B cell (primary cell): ENCODE measurements around the gene TUBA3D.
"Not testable (repeated sequence)": the region's sequence is repeated elsewhere in the genome, so short reads cannot be mapped to it uniquely, and the experiment has no call there.

Experiments used
- CTCF ChIP-seq: fragments of 200-600 bp; IDR thresholded peaks from one replicate; pipeline ENCODE4 v1.8.0; 2022; ENCODE audit warnings: antibody characterized with exemption, mild to moderate bottlenecking
- EZH2 ChIP-seq: IDR thresholded peaks from 2 replicates; pipeline ENCODE4 v1.6.1; 2012; ENCODE audit warnings: borderline replicate concordance, low read depth, mild to moderate bottlenecking, moderate library complexity, low read length; ENCODE audit not compliant: insufficient read depth, poor library complexity, severe bottlenecking

DNA sequence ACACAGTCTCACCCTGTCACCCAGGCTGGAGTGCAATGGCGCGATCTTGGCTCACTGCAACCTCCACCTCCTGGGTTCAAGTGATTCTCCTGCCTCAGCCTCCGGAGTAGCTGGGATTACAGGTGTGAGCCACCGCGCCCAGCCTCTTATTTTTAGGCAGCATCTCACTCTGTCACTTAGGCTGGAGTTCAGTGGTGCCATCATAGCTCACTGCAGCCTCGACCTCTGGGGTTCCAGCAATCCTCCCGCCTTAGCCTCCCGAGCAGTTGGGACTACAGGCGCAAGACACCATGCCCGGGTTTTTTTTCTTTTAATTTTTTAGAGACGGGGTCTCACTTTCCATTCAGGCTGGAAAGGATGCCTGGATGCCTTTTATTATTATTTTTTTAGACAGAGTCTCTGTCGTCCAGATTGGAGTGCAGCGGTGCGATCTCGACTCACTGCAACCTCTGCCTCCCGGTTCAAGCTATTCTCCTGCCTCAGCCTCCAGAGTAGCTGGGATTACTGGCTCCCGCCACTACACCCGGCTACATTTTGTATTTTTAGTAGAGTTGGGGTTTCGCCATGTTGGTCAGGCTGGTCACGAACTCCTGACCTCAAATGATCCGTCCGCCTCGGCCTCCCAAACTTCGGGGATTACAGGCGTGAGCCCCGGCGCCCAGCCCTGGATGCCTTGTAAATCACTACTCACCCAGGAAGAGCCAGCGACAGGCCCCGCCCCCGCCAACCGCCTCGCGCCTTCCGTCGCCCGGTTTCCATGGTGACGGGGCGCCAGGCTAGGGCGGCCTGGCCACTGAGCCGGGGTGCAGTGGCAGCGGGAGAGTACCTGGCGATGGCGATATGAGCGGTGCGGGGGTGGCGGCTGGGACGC is 51.4 kb downstream of the TUBA3D start, which contains the start of gene CCDC74A:
- TF ChIP-seq CTCF, EZH2: not testable (repeated sequence)
